ENCODE measurements around the gene AREG. TPM values are rescaled to one million over a fixed set of nuclear protein-coding genes. Genes with fewer than 3 reads are reported as not detected.

AREG gene
- total and polyA plus RNA-seq, 2 of the 4 experiments (the other 2 are of a cell fraction): 0.17 to 0.18 TPM

DNA sequence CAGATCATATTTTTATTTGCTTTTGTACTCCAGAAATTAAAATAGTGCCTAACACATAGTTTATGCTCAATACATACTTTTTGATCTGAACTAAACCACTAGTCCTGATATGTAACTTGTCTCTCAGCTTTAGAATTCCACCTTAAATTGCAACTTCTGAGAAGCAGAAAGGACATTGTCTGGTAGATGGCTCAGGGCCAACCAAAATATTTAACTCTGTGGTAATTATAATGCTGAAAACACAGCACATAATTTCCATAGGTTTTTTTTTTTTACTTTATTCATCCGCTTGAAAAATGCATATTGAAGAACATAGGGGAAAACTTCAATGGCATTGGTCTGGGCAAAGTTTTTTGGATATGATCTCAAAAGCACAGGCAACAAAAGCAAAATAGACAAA, 59.3 kb downstream of the AREG start:
- no CpG with 5 or more reads among the region's 1 CpG for WGBS, 2 experiments (ENCODE audit: extremely low coverage in 2 of 2, insufficient read length in 1 of 2)
- Histone ChIP-seq H3K14ac (replicated peaks; ENCODE audit: low read depth, low read length) (no peak overlapping the region), H2BK120ac (ENCODE audit: low read depth, low read length) (peak overlapping the region; percentile 29; the same call in 1 of the 2 replicates), H3K23ac (ENCODE audit: low read depth, low read length) (no peak overlapping the region), H3K27ac (ENCODE audit: insufficient read depth, low read length) (no peak overlapping the region), H4K91ac (ENCODE audit: insufficient read depth, low read depth, low read length) (no peak overlapping the region), H2AK9ac (replicated peaks; ENCODE audit: low read depth, low read length, poor library complexity) (no peak overlapping the region), H3K4me2 (ENCODE audit: low read depth, low read length) (no peak overlapping the region), H3K9me1 (ENCODE audit: insufficient read depth, low read length) (peaks cover 20% of the 10 kb centered on the region), H3K36me3 (ENCODE audit: control insufficient read depth, insufficient read depth, low read length) (no peaks in the 10 kb centered on the region), H4K8ac (ENCODE audit: low read depth in 2 of 2, low read length in 2 of 2) (no peak overlapping the region; a peak in 1 of 4 replicates), H4K20me1 (ENCODE audit: insufficient read depth, low read length) (no peaks in the 10 kb centered on the region), H3K4me3 (ENCODE audit: insufficient read depth, low read depth, low read length) (no peak overlapping the region), H3K27me3 (ENCODE audit: control insufficient read depth, insufficient read depth, low read length) (no peaks in the 10 kb centered on the region), H3K4ac (ENCODE audit: low read depth, low read length) (no peak overlapping the region), H3K79me1 (ENCODE audit: low read depth in 1 of 2, low read length in 2 of 2) (no peaks in the 10 kb centered on the region), H3K9me3 (ENCODE audit: control insufficient read depth, insufficient read depth, low read length) (no peaks in the 10 kb centered on the region; the same call in 1 of the 2 replicates), H3K9ac (ENCODE audit: low read depth, low read length) (no peak overlapping the region), H2AFZ (replicated peaks; ENCODE audit: low read length, poor library complexity) (no peak overlapping the region), H2BK5ac (ENCODE audit: low read depth, low read length, poor library complexity, severe bottlenecking) (peak overlapping the region; percentile 30), H2AK5ac (ENCODE audit: low read depth, low read length) (no peak overlapping the region), H3K18ac (ENCODE audit: low read depth, low read length) (peak overlapping the region; percentile 66; the same call in 1 of the 2 replicates), H3K56ac (ENCODE audit: extremely low read depth, insufficient read depth, low read length) (no peak overlapping the region), H3K4me1 (ENCODE audit: control insufficient read depth, insufficient read depth, low read length) (peaks cover 26% of the 10 kb centered on the region), H2BK20ac (ENCODE audit: low read depth, low read length) (peak overlapping the region; percentile 62; the same call in 1 of the 2 replicates), H4K5ac (ENCODE audit: low read depth, low read length) (no peak overlapping the region), H2BK15ac (ENCODE audit: low read depth, low read length) (no peak overlapping the region)
- intact Hi-C loops (cut with micrococcal nuclease) (loop anchor here (2.0 kb wide), 1 partner anchor 73 kb away; no protein-coding TSS in a partner anchor), dilution Hi-C loops (cut with HindIII; ENCODE audit: low sequenced_read_pairs, unreplicated experiment) (no loop called here), in situ Hi-C loops (cut with MboI; ENCODE audit: low sequenced_read_pairs) (no loop called here)
- ATAC-seq (ENCODE audit: low read depth) (no peak), DNase-seq (peak; percentile 49)
- POLR2A ChIA-PET (ENCODE audit: unreplicated experiment): no interaction called here
- no TSS peak for BruUV-seq (replicated peaks)
- TF ChIP-seq CEBPB (IDR thresholded peaks at IDR 0.05; ENCODE audit: low read depth, low read length) (no peak), CHD1 (IDR thresholded peaks at IDR 0.05; ENCODE audit: low read depth, low read length) (no peak), MXI1 (IDR thresholded peaks at IDR 0.05; ENCODE audit: borderline replicate concordance, low read depth, low read length) (no peak), MAFK (IDR thresholded peaks at IDR 0.05; ENCODE audit: low read depth, low read length) (no peak), RCOR1 (IDR thresholded peaks at IDR 0.05; ENCODE audit: insufficient replicate concordance, low read length) (no peak)
- TF ChIP-seq, protein P1, sequence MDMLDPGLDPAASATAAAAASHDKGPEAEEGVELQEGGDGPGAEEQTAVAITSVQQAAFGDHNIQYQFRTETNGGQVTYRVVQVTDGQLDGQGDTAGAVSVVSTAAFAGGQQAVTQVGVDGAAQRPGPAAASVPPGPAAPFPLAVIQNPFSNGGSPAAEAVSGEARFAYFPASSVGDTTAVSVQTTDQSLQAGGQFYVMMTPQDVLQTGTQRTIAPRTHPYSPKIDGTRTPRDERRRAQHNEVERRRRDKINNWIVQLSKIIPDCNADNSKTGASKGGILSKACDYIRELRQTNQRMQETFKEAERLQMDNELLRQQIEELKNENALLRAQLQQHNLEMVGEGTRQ (IDR thresholded peaks at IDR 0.05; ENCODE audit: low read depth, low read length): no peak
- TF ChIP-seq, protein P2, sequence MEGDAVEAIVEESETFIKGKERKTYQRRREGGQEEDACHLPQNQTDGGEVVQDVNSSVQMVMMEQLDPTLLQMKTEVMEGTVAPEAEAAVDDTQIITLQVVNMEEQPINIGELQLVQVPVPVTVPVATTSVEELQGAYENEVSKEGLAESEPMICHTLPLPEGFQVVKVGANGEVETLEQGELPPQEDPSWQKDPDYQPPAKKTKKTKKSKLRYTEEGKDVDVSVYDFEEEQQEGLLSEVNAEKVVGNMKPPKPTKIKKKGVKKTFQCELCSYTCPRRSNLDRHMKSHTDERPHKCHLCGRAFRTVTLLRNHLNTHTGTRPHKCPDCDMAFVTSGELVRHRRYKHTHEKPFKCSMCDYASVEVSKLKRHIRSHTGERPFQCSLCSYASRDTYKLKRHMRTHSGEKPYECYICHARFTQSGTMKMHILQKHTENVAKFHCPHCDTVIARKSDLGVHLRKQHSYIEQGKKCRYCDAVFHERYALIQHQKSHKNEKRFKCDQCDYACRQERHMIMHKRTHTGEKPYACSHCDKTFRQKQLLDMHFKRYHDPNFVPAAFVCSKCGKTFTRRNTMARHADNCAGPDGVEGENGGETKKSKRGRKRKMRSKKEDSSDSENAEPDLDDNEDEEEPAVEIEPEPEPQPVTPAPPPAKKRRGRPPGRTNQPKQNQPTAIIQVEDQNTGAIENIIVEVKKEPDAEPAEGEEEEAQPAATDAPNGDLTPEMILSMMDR (conservative IDR thresholded peaks at IDR 0.05; ENCODE audit: low read depth, low read length): no peak
- CTCF ChIA-PET: no interaction called here

Other genes starting within 250 kb of the AREG start
- 0.18 TPM in 1 of 2 replicates, not detected in the other for gene EPGN, start 136.7 kb upstream of the AREG start, total RNA-seq (2012; rRNA removed)
- gene EPGN, start 136.7 kb upstream of the AREG start, polyA plus RNA-seq (2012; rRNA removed): not detected in 2 replicates
- gene EREG, start 80.0 kb upstream of the AREG start, total RNA-seq (2012; rRNA removed): 0.36 and 1.1 TPM in 2 replicates
- 0.14 and 0.26 TPM in 2 replicates for gene EREG, start 80.0 kb upstream of the AREG start, polyA plus RNA-seq (2012; rRNA removed)

Measured in IMR-90 (cell line).